Psoas muscle (tissue), 8 donors: Measurements from ENCODE around the gene PGLYRP2. TPM values are rescaled to one million over a fixed set of nuclear protein-coding genes. Genes with fewer than 3 reads are reported as not detected.

Experiments
- ATAC-seq, 4 donors: fragments of 200-7000 bp; cut with Tn5 transposase; one replicate each; pipeline ENCODE4 v1.9.1; 2020; ENCODE audit warnings: moderate library complexity in 3 of 4, mild to moderate bottlenecking in 2 of 4
- DNase-seq, 2 donors: peaks; one replicate each; pipeline ENCODE4 v3.0.0-alpha.2; 2020
- H3K27ac ChIP-seq: fragments of 200-600 bp; one replicate; pipeline ENCODE4 v1.8.0; 2022
- H3K27me3 ChIP-seq, 3 donors: fragments of 200-600 bp in 1 of 3; one replicate each; pipeline versions ENCODE4 v1.6.1 to v1.8.0; 2013 to 2022; ENCODE audit warnings: low read length in 2 of 3, mild to moderate bottlenecking in 2 of 3, moderate library complexity in 1 of 3; ENCODE audit not compliant: insufficient read depth in 3 of 3
- H3K36me3 ChIP-seq, 2 donors: fragments of 200-600 bp in 1 of 2; one replicate each; pipeline versions ENCODE4 v1.6.1 to v1.8.0; 2013 to 2022; ENCODE audit warnings: low read depth in 1 of 2, mild to moderate bottlenecking in 1 of 2, moderate library complexity in 1 of 2; ENCODE audit not compliant: insufficient read depth in 1 of 2
- H3K4me1 ChIP-seq: fragments of 200-600 bp; one replicate; pipeline ENCODE4 v1.8.0; 2022
- H3K4me3 ChIP-seq: fragments of 200-600 bp; one replicate; pipeline ENCODE4 v1.8.0; 2022; ENCODE audit warnings: mild to moderate bottlenecking
- H3K9me3 ChIP-seq: fragments of 200-600 bp; one replicate; pipeline ENCODE4 v1.8.0; 2022
- WGBS, 3 donors: extraction: QIAGEN DNeasy Blood & Tissue Kit; methylation state at CpG; one replicate each; pipeline versions ENCODE4 v1.1.6 to v1.1.7; 2013; 5-methylcytosine and 5-hydroxymethylcytosine counted together
- intact Hi-C, 2 donors: fragments of 100-400 bp; cut with DNase I; formaldehyde crosslinking; loops; one replicate each; pipeline versions ENCODE4 v1.11.0 to v1.14.2; 2022
- polyA plus RNA-seq, 3 donors: library from polyadenylated mRNA; stranded (reverse); fragments of 200-250 nt; gene quantifications; one replicate each; pipeline ENCODE4 v1.2.3, GENCODE V29; 2013
- total RNA-seq, 4 donors: library from RNA; stranded (reverse); fragmentation: NEBNext Ultra II Directional in 2 of 4; extraction: Animal tissue kit (Norgen Biotek cat#: 25700) in 2 of 4; gene quantifications; one replicate each; pipeline versions ENCODE4 v1.2.1 to v1.2.4, GENCODE V29; 2021 to 2023
- TF ChIP-seq, protein P1 (sequence below): fragments of 200-600 bp; IDR thresholded peaks from one replicate; pipeline ENCODE4 v1.8.0; 2022; ENCODE audit warnings: antibody characterized with exemption
- donor health status: healthy with polysubstance abuse.
- donor health status: DM: no; HTN: no; CAD: no; lungs with moderate emphysema.
- donor health status: Bipolar disorder and iron deficiency.
- donor health status: healthy.
- donor health status: DM: yes; HTN: yes; CAD: no.
- donor health status: DM: no; HTN: no; CAD: no.
- donor health status: DM: no; HTN: no; CAD: no.
- donor health status: DM: yes; HTN: yes; CAD: no.

Gene PGLYRP2
- total and polyA plus RNA-seq, 7 donors = not detected

DNA sequence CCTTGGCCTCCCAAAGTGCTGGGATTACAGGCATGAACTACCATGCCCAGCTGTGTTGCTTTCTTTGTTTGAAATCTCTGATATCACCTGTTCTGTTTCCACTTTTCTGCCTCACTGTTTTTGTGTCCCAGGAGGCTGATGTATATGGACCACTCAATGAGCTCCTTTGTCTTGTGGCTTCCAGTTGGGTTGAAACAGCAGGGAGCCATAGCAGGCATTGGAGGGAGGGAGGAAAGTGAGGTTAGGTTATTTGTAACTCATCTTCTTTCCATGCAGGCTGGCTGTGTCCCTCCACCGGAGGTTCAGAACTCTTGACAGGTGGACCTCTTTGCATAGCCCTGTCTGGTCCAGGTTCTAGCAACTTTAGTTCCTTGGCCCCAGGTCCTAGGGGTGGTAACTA lies 23.0 kb upstream of the PGLYRP2 start:
- Histone ChIP-seq H3K4me3 (no peak overlapping the region), H3K9me3 (no peaks in the 10 kb centered on the region), H3K4me1 (no peaks in the 10 kb centered on the region), H3K27me3 (peaks cover 0 to 37% (median 7%) of the 10 kb centered on the region in 3 donors), H3K36me3 (no peaks in the 10 kb centered on the region), H3K27ac (no peak overlapping the region)
- ATAC-seq (no peak), DNase-seq (no peak)
- 31 to 53% (median 36%) methylated on average over 1 of the region's 1 CpG for WGBS, 3 donors
- TF ChIP-seq, protein P1, sequence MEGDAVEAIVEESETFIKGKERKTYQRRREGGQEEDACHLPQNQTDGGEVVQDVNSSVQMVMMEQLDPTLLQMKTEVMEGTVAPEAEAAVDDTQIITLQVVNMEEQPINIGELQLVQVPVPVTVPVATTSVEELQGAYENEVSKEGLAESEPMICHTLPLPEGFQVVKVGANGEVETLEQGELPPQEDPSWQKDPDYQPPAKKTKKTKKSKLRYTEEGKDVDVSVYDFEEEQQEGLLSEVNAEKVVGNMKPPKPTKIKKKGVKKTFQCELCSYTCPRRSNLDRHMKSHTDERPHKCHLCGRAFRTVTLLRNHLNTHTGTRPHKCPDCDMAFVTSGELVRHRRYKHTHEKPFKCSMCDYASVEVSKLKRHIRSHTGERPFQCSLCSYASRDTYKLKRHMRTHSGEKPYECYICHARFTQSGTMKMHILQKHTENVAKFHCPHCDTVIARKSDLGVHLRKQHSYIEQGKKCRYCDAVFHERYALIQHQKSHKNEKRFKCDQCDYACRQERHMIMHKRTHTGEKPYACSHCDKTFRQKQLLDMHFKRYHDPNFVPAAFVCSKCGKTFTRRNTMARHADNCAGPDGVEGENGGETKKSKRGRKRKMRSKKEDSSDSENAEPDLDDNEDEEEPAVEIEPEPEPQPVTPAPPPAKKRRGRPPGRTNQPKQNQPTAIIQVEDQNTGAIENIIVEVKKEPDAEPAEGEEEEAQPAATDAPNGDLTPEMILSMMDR = no peak
- intact Hi-C loops = no loop called here

DNA sequence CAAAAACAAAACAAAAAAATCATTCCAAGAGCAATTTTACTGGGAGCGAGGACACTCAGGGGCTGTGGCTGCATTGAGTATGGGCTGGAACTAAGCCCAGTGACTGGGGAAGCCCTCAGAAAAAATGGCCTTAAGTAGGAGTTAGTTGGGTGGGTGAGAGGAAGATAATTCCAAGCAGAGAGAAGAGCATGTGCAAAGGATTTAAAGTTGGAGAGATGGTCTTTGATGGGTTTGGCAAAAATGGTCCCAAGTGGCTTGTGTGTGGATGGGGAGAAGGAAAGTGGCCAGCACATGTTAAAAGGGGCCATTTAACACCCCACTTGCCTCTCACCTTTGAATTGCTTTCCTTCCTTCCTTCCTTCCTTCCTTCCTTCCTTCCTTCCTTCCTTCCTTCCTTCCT lies 22.3 kb upstream of the PGLYRP2 start:
- ATAC-seq = no peak
- intact Hi-C loops = no loop called here
- WGBS, 3 donors = 28 to 39% (median 32%) methylated on average over 1 of the region's 1 CpG

DNA sequence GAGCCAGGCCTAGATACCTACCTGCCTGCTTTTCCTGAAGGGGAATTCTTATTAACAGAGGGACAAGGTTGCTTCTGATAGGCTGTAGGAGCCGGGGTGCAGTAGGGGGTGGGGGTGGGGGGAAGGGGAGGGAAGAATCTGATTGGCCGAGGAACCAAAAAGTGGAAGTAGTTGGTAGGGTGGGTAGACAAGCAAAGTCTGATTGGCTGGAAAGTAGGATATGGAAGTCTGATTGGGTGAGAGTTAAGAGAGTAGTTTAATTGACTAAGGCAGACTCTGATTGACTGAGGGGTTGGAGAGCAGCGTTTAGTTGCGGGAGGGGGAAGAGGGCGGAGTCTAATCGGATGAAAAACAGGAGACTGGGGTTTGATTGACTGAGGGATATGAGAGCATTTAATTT lies 19.6 kb upstream of the PGLYRP2 start:
- WGBS, 3 donors = 48 to 58% (median 48%) methylated on average over 6 of the region's 6 CpGs
- intact Hi-C loops = no loop called here
- Histone ChIP-seq H3K9me3 (no peaks in the 10 kb centered on the region), H3K36me3 (no peaks in the 10 kb centered on the region), H3K27ac (no peak overlapping the region), H3K4me3 (no peak overlapping the region), H3K4me1 (no peaks in the 10 kb centered on the region), H3K27me3 (peaks cover 0 to 13% (median 0%) of the 10 kb centered on the region in 3 donors)
- ATAC-seq = no peak
- no peak for DNase-seq
- TF ChIP-seq, protein P1 = no peak

More for the DNA sequence above, 22.3 kb upstream of the PGLYRP2 start:
- TF ChIP-seq, protein P1 = no peak
- no peak for DNase-seq
- Histone ChIP-seq H3K9me3 (no peaks in the 10 kb centered on the region), H3K36me3 (no peaks in the 10 kb centered on the region), H3K4me3 (no peak overlapping the region), H3K27me3 (peaks cover 0 to 34% (median 3%) of the 10 kb centered on the region in 3 donors), H3K27ac (no peak overlapping the region), H3K4me1 (no peaks in the 10 kb centered on the region)

DNA sequence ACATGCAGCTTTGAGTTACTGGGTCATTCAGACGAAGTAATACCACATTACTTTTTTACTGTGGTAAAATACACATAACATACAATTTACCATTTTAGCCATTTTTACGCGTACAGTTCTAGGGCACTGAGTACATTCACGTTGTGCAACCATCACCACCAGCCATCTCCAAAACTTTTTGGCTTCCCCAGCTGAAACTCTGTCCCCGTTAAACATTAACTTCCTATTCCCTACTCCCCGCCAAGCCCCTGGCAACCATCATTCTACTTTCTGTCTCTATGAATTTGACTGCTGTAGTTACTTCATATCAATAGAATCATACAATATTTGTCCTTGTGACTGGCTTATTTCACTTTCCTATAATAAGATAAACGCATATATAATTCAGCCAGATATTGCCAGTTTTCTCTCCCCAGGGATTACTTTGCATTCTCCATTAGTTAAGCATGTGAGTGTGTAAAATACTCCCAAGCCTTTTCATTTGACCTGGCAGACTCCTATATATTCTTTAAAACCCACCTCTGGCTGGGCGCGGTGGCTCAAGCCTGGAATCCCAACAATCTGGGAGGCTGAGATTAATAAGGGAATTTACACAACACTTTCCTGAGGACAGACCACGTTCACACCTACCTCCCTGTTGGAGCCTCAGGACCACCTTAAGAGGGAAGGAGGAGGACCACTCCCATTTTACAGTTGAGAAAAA lies 19.0 kb upstream of the PGLYRP2 start:
- DNase-seq = no peak
- 53 to 67% (median 58%) methylated on average over 10 of the region's 10 CpGs for WGBS, 3 donors
- intact Hi-C loops = no loop called here

More for the DNA sequence above, 19.0 kb upstream of the PGLYRP2 start:
- Histone ChIP-seq H3K4me3 (no peak overlapping the region), H3K27me3 (peaks cover 0 to 13% (median 0%) of the 10 kb centered on the region in 3 donors), H3K36me3 (no peaks in the 10 kb centered on the region), H3K9me3 (no peaks in the 10 kb centered on the region), H3K4me1 (no peaks in the 10 kb centered on the region), H3K27ac (no peak overlapping the region)
- TF ChIP-seq, protein P1 = no peak
- no peak for ATAC-seq
